ENCODE data around the gene H1-8.

DNA sequence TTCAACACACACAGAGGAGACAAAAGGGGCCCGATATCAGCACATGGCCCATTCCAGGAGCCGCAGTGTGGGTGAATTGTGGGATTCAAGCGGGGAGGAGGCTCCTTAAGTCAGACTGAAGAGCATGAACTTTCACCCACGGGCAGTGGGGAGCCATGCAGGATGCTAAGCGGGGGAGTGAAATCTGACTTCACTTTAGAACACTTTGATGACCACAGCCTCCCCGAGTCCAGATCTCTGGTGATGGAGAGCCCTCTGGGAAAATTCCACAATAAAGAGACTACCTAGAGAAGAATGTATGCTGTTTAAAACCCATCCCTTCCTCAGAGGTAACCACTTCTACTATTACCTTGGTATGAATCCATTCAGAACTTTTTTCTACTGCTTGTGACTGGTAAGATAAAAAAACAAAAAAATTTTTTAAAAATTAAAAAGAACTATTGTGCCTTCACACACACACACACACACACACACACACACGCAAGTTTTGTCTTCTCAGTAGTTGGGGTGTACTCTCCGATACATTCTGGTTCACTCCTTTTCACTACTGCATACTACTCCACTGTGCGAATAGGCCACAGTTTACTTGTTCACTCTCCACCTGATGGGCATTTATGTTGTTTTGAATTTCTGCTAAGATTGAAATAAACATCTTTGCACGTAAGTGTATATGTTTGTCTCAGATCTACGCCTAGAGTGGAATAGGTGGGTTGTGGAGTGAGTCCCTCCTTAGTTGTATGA, 2.0 kb upstream of the H1-8 start:
- TF ChIP-seq, protein P1, sequence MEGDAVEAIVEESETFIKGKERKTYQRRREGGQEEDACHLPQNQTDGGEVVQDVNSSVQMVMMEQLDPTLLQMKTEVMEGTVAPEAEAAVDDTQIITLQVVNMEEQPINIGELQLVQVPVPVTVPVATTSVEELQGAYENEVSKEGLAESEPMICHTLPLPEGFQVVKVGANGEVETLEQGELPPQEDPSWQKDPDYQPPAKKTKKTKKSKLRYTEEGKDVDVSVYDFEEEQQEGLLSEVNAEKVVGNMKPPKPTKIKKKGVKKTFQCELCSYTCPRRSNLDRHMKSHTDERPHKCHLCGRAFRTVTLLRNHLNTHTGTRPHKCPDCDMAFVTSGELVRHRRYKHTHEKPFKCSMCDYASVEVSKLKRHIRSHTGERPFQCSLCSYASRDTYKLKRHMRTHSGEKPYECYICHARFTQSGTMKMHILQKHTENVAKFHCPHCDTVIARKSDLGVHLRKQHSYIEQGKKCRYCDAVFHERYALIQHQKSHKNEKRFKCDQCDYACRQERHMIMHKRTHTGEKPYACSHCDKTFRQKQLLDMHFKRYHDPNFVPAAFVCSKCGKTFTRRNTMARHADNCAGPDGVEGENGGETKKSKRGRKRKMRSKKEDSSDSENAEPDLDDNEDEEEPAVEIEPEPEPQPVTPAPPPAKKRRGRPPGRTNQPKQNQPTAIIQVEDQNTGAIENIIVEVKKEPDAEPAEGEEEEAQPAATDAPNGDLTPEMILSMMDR (IDR thresholded peaks at IDR 0.05): no peak
- TF ChIP-seq POLR2AphosphoS5 (IDR thresholded peaks at IDR 0.05): no peak
